Thyroid gland (tissue), 4 donors: Measurements from ENCODE around the gene OR1J4.

Experiments
- CTCF ChIP-seq, 6 experiments: fragments of 200-600 bp in 3 of 6; fragments of 450-650 bp in 3 of 6; sonication (generic) in 3 of 6; IDR thresholded peaks; one replicate each; pipeline ENCODE4 v1.5.1; 2016 to 2019; ENCODE audit warnings: antibody characterized with exemption in 6 of 6, mild to moderate bottlenecking in 2 of 6, inconsistent platforms in 1 of 6, moderate library complexity in 1 of 6
- POLR2A ChIP-seq, 2 donors: fragments of 450-650 bp; IDR thresholded peaks; one replicate each; pipeline ENCODE4 v1.6.1; 2017; ENCODE audit warnings: antibody characterized with exemption in 2 of 2, mild to moderate bottlenecking in 2 of 2, moderate library complexity in 1 of 2

GRCh38 chr9:122538757-122539156 is 19.8 kb downstream of the OR1J4 start:
- no peak for TF ChIP-seq POLR2A (IDR thresholded peaks at IDR 0.05)
- no peak for TF ChIP-seq CTCF (IDR thresholded peaks at IDR 0.05)
